22Rv1 (cell line): ENCODE data around the gene NUMA1.

ENCODE experiments used
- CTCF ChIP-seq: fragments of 450-650 bp; IDR thresholded peaks from 2 replicates; pipeline ENCODE4 v1.5.1; 2017; ENCODE audit warnings: mild to moderate bottlenecking
- ZFX ChIP-seq: fragments of 450-650 bp; IDR thresholded peaks from 2 replicates; pipeline ENCODE4 v1.6.1; 2017; ENCODE audit warnings: antibody characterized with exemption, borderline replicate concordance

GRCh38 chr11:72088076-72088808, 7.9 kb upstream of the NUMA1 start:
- TF ChIP-seq CTCF (no peak), ZFX (no peak)
